NCI-H1105 treated with DMSO at 0.1 percent for 48 hours (cell line): ENCODE measurements around the gene SLC25A42.
"Not testable (repeated sequence)": the region's sequence is repeated elsewhere in the genome, so short reads cannot be mapped to it uniquely, and the experiment has no call there.

Source experiments
- DNase-seq: peaks from one replicate; lab custom pipeline; 2025; lab: John Stamatoyannopoulos, UW

Gene SLC25A42

GRCh38 chr19:19135713-19136112 is 71.9 kb downstream of the SLC25A42 start:
- DNase-seq, result not testable (repeated sequence)

- no peak for DNase-seq
These were observed 73.8 kb downstream of the SLC25A42 start for GRCh38 chr19:19137556-19138108.

GRCh38 chr19:19138109-19138981 is 74.6 kb downstream of the SLC25A42 start, which contains the start of gene TMEM161A:
Gene TMEM161A, minus strand, starts transcription at chr19:19138478. Its CDS starts 50 bp downstream, at chr19:19138428.
- DNase-seq, result peak; percentile 95

GRCh38 chr19:19139876-19140229 is 76.1 kb downstream of the SLC25A42 start:
- DNase-seq, result no peak

- DNase-seq, result no peak
These were observed 76.7 kb downstream of the SLC25A42 start for GRCh38 chr19:19140476-19140875.

- DNase-seq, result no peak
These were observed 78.6 kb downstream of the SLC25A42 start for GRCh38 chr19:19142347-19142746.

GRCh38 chr19:19145281-19145680 is 81.5 kb downstream of the SLC25A42 start:
- no peak for DNase-seq

GRCh38 chr19:19145684-19146608 is 82.2 kb downstream of the SLC25A42 start:
- DNase-seq, result peak; percentile 35

GRCh38 chr19:19146865-19147264 is 83.1 kb downstream of the SLC25A42 start:
- DNase-seq, result no peak

- DNase-seq, result no peak
These were observed 83.5 kb downstream of the SLC25A42 start for GRCh38 chr19:19147344-19147743.

- not testable (repeated sequence) for DNase-seq
These were observed 84.7 kb downstream of the SLC25A42 start for GRCh38 chr19:19148504-19148903.

GRCh38 chr19:19149435-19149834 is 85.6 kb downstream of the SLC25A42 start:
- DNase-seq, result no peak

- DNase-seq, result no peak
These were observed 87.6 kb downstream of the SLC25A42 start for GRCh38 chr19:19151418-19151817.

GRCh38 chr19:19152668-19153384 is 89.0 kb downstream of the SLC25A42 start:
- DNase-seq, result no peak

GRCh38 chr19:19154768-19155494 is 91.1 kb downstream of the SLC25A42 start:
- no peak for DNase-seq

- DNase-seq, result no peak
These were observed 91.9 kb downstream of the SLC25A42 start for GRCh38 chr19:19155495-19156219.

GRCh38 chr19:19157808-19158207 is 94.0 kb downstream of the SLC25A42 start:
- no peak for DNase-seq

GRCh38 chr19:19159534-19159933 is 95.7 kb downstream of the SLC25A42 start:
- no peak for DNase-seq

GRCh38 chr19:19160461-19161035 is 96.8 kb downstream of the SLC25A42 start:
- DNase-seq, result no peak

GRCh38 chr19:19162495-19162894 is 98.7 kb downstream of the SLC25A42 start:
- DNase-seq, result no peak
